HG03571 (cell line): ENCODE data around the gene DAB2IP.
"Not testable (repeated sequence)": the region's sequence is repeated elsewhere in the genome, so short reads cannot be mapped to it uniquely, and the experiment has no call there.

Experiments used
- ATAC-seq: cut with Tn5 transposase; IDR thresholded peaks from one replicate; pipeline ENCODE4 v1.9.1; 2021; ENCODE audit not compliant: unreplicated experiment

The DAB2IP gene

GRCh38 chr9:121741228-121741918 lies 89.9 kb downstream of the DAB2IP start:
- no peak for ATAC-seq

- not testable (repeated sequence) for ATAC-seq
Observed at GRCh38 chr9:121741919-121742283, 90.5 kb downstream of the DAB2IP start.

- ATAC-seq = no peak
Observed at GRCh38 chr9:121742923-121743322, 91.5 kb downstream of the DAB2IP start.

GRCh38 chr9:121743441-121744001 lies 92.1 kb downstream of the DAB2IP start:
- ATAC-seq = no peak

GRCh38 chr9:121744002-121744686 lies 92.7 kb downstream of the DAB2IP start:
- no peak for ATAC-seq

GRCh38 chr9:121744687-121745395 lies 93.4 kb downstream of the DAB2IP start:
- no peak for ATAC-seq

- ATAC-seq = no peak
Observed at GRCh38 chr9:121745396-121745695, 93.9 kb downstream of the DAB2IP start.

GRCh38 chr9:121746411-121746810 lies 95.0 kb downstream of the DAB2IP start:
- no peak for ATAC-seq

- no peak for ATAC-seq
Observed at GRCh38 chr9:121746866-121747265, 95.4 kb downstream of the DAB2IP start.

GRCh38 chr9:121748074-121748473 lies 96.6 kb downstream of the DAB2IP start:
- no peak for ATAC-seq

GRCh38 chr9:121748727-121749423 lies 97.4 kb downstream of the DAB2IP start:
- no peak for ATAC-seq

- ATAC-seq = no peak
Observed at GRCh38 chr9:121749614-121750013, 98.2 kb downstream of the DAB2IP start.

- no peak for ATAC-seq
Observed at GRCh38 chr9:121750259-121750714, 98.9 kb downstream of the DAB2IP start.

GRCh38 chr9:121750715-121751623 lies 99.5 kb downstream of the DAB2IP start:
- no peak for ATAC-seq

GRCh38 chr9:121751686-121752445 lies 100.4 kb downstream of the DAB2IP start:
- ATAC-seq = no peak

- no peak for ATAC-seq
Observed at GRCh38 chr9:121752929-121753328, 101.5 kb downstream of the DAB2IP start.

GRCh38 chr9:121753802-121754654 lies 102.6 kb downstream of the DAB2IP start:
- ATAC-seq = no peak

GRCh38 chr9:121754655-121755436 lies 103.4 kb downstream of the DAB2IP start:
- no peak for ATAC-seq
